ENCODE results near the gene CRKL.

CRKL gene

GRCh38 chr22:20909543-20910303 lies 7.5 kb upstream of the CRKL start:
- no peak for TF ChIP-seq CTCF (IDR thresholded peaks at IDR 0.05; ENCODE audit: insufficient read depth, low read depth, low read length, missing control alignments)
- no peak for DNase-seq (ENCODE audit: low read depth)
- no peak overlapping the region for H3K4me3 ChIP-seq (ENCODE audit: low read depth, low read length)

GRCh38 chr22:20912494-20912893 lies 4.7 kb upstream of the CRKL start:
- no peak for DNase-seq (ENCODE audit: low read depth)
- H3K4me3 ChIP-seq (ENCODE audit: low read depth, low read length), result no peak overlapping the region
- no peak for TF ChIP-seq CTCF (IDR thresholded peaks at IDR 0.05; ENCODE audit: insufficient read depth, low read depth, low read length, missing control alignments)

GRCh38 chr22:20918663-20919218 lies 1.5 kb downstream of the CRKL start:
- no peak for TF ChIP-seq CTCF (IDR thresholded peaks at IDR 0.05; ENCODE audit: insufficient read depth, low read depth, low read length, missing control alignments)
- H3K4me3 ChIP-seq (ENCODE audit: low read depth, low read length), result peak overlapping the region; percentile 62
- no peak for DNase-seq (ENCODE audit: low read depth)

GRCh38 chr22:20919718-20920117 lies 2.5 kb downstream of the CRKL start:
- TF ChIP-seq CTCF (IDR thresholded peaks at IDR 0.05; ENCODE audit: insufficient read depth, low read depth, low read length, missing control alignments), result no peak
- DNase-seq (ENCODE audit: low read depth), result no peak
- H3K4me3 ChIP-seq (ENCODE audit: low read depth, low read length), result peak overlapping the region; percentile 62

- no peak for DNase-seq (ENCODE audit: low read depth)
- TF ChIP-seq CTCF (IDR thresholded peaks at IDR 0.05; ENCODE audit: insufficient read depth, low read depth, low read length, missing control alignments), result no peak
- peak overlapping the region; percentile 62 for H3K4me3 ChIP-seq (ENCODE audit: low read depth, low read length)
Measured at GRCh38 chr22:20920881-20921203, 3.6 kb downstream of the CRKL start.

- no peak overlapping the region for H3K4me3 ChIP-seq (ENCODE audit: low read depth, low read length)
- TF ChIP-seq CTCF (IDR thresholded peaks at IDR 0.05; ENCODE audit: insufficient read depth, low read depth, low read length, missing control alignments), result no peak
- no peak for DNase-seq (ENCODE audit: low read depth)
Measured at GRCh38 chr22:20922141-20922751, 5.0 kb downstream of the CRKL start.
